Measurements from ENCODE around the gene ZFAND2B.
"Not testable (repeated sequence)": the region's sequence is repeated elsewhere in the genome, so short reads cannot be mapped to it uniquely, and the experiment has no call there.

Gene ZFAND2B

DNA sequence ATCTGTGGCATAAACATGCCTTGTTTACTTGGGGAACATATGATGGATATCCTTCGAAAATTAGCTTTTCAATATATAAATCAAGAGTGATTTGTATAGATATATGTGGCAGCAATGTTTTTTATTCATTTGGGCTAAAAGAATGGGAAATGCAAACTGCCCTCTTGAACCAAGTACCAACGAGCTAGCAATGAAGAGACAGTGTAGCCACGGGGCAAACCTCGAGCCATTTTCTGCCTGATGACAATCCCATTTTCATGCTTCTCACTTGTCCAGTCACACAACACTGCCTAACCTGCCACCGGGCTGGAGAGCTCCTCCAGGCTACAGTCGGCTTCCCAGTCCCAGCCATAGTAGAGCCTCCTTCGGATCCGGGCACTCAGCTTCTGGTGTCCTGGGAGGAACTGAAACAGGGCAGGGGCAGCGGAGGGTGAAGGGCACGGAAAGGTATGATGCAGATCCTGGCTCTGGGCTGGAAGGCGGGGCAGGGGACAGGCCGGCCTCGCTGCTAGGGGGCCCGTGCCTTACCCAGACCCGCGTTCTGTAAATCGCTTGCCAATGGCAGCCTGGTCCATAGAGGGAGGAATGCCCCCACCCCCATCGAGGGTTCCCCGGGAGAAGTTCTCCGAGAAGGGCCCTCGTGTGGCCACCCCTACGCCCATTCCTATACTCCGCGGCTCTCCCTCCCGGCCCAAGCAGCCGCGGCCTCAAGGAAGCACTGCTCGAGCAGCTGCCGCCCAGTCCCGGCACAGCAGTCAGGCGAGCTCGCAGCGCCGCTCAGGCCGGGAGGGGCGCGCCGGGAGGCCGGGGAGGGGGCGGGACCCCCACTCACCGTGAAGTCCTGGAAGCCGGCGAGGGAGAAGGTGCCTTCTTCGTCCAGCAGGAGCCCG, 30.4 kb upstream of the ZFAND2B start:
- no peak for DNase-seq

DNA sequence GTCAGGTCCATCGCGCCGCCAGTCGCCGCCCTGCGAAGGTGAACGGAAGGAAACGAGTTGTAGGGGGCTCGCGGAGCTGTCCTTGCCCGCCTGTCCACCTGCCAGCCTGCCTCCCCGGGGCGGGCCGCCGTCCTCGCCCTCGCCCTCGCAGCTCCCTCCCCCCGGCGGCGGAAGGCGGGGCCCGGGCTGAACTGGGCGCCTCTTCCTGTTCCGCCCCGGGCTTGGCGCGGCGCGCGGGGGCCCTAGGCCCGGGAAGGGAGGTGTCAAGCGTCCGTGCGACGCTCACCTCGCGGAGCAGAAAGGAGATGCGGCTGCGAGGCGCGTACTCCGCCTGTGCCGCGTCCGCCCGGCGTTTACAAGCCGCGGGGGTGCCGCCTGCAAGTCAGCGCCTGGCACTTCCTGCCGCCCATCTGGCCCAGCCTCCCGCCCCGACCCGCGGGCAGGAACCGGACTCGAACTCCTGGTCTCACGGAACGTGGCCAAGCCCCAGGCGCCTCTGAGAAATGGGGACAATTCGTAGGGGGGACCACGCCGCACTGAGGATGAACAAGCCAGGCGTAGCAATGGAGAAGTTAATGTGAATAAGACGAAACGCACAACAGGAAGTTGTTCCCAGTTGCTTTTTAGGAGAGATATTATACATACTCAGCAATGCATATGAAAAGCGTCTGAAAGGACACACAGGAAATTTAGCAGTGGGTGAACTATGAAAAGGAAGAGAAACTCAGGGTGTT, 29.6 kb upstream of the ZFAND2B start, which contains the start of gene CNPPD1:
Gene CNPPD1, minus strand, starts transcription at position 108 of the 734 bp plus-strand sequence. Its CDS starts 97 bp downstream, at position 11.
- DNase-seq, result peak; percentile 39 to 61

- peak; percentile 10 to 65 for DNase-seq
Measured at GRCh38 chr2:219177552-219178376, 28.8 kb upstream of the ZFAND2B start, which contains the start of gene RETREG2. Gene RETREG2, plus strand, starts transcription at chr2:219178275. Its CDS starts 78 bp downstream, at chr2:219178353.

GRCh38 chr2:219178377-219179175, 28.0 kb upstream of the ZFAND2B start:
- no peak for DNase-seq

DNA sequence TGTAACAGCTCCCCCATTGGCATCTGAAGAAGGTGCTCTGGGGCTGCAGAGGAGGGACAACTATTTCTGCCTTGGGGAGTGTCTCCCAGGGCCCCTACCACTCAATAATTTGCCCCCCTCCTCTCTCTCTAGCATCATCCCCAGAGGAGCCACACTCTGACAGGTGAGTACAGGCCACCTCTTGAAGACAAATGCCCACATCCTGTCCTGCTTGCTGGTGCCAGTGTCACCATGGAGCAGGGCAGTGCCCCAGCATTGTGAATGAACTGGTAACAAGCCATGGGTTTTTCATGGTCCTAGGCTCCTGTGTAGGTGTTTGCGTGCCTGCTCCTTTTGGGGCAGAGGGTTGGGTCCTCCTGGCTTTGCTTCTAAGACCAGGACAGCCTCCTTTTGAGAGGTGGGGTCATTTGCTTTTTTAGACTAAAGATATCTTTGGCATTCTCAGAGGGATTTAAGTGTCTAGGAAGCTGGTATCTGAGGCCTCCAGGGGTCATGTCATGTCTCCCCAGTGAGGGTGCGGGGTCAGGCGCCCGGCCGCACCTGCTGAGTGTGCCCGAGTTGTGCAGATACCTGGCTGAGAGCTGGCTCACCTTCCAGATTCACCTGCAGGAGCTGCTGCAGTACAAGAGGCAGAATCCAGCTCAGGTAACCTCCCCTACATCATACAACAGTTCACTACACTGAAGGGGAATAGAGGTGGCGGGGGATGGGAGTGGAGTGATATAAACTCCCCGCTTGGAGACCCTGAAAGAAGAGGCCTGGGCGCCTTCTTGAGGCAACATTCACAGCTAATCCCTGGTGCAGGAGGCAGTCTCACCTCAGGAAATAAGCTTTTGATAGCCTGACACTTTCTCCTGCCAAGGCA, 26.7 kb upstream of the ZFAND2B start:
- DNase-seq, result no peak

DNA sequence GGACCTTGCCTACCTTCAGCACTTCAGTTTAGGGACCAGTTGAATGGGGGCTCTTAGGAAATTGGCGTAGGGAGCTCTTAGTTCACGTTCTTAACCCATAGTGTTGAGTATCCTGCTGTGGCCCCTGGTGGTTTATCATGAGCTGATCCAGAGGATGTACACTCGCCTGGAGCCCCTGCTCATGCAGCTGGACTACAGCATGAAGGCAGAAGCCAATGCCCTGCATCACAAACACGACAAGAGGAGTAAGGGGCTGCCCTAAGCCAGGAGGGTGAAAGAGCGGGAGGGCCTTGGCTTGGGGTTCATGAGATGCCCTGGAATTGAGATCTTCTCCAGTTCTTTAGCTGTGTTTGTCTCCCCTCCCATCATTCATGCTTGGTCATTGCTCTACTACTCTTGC, 25.6 kb upstream of the ZFAND2B start:
- no peak for DNase-seq

DNA sequence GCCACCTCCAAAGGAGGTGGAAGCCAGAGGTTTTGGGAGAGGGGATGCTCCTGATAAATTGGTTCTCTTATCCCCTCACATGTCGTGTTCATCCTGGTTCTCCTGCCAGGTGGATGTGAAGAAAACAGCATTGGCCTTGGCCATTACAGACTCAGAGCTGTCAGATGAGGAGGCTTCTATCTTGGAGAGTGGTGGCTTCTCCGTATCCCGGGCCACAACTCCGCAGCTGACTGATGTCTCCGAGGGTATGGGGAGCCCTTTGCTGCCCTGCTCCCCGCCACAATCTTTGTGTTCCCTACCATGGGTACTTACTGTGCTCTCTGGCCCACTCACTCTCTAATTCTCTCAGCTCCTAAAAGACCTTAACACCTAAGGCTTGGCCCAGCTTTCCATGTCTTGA, 25.1 kb upstream of the ZFAND2B start:
- no peak for DNase-seq

DNA sequence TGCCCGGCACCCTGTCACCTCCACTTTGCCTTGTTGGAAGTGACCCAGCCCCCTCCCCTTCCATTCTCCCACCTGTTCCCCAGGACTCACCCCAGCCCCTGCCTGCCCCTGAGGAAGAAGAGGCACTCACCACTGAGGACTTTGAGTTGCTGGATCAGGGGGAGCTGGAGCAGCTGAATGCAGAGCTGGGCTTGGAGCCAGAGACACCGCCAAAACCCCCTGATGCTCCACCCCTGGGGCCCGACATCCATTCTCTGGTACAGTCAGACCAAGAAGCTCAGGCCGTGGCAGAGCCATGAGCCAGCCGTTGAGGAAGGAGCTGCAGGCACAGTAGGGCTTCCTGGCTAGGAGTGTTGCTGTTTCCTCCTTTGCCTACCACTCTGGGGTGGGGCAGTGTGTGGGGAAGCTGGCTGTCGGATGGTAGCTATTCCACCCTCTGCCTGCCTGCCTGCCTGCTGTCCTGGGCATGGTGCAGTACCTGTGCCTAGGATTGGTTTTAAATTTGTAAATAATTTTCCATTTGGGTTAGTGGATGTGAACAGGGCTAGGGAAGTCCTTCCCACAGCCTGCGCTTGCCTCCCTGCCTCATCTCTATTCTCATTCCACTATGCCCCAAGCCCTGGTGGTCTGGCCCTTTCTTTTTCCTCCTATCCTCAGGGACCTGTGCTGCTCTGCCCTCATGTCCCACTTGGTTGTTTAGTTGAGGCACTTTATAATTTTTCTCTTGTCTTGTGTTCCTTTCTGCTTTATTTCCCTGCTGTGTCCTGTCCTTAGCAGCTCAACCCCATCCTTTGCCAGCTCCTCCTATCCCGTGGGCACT, 24.0 kb upstream of the ZFAND2B start:
- DNase-seq, result no peak

- no peak for DNase-seq
Measured at GRCh38 chr2:219183151-219183772, 23.3 kb upstream of the ZFAND2B start.

DNA sequence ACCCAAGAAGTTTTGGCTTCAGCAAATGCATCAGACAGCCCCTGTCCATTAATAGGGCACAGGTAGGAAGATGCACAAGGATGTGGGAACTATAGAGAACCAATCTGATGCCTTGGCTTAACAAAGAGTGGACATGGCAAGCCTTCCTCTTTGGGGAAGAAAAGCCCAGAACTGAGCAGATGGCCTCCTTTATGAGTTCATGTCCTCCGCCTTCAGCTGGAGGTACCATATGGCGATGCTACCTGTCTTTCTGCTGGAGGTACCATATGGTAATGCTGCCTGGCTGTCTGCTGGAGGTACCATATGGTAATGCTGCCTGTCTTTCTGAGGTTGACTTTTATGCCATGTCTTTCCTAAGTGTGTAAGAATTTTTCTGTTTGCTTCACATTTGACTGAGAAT, 22.5 kb upstream of the ZFAND2B start:
- no peak for DNase-seq

DNA sequence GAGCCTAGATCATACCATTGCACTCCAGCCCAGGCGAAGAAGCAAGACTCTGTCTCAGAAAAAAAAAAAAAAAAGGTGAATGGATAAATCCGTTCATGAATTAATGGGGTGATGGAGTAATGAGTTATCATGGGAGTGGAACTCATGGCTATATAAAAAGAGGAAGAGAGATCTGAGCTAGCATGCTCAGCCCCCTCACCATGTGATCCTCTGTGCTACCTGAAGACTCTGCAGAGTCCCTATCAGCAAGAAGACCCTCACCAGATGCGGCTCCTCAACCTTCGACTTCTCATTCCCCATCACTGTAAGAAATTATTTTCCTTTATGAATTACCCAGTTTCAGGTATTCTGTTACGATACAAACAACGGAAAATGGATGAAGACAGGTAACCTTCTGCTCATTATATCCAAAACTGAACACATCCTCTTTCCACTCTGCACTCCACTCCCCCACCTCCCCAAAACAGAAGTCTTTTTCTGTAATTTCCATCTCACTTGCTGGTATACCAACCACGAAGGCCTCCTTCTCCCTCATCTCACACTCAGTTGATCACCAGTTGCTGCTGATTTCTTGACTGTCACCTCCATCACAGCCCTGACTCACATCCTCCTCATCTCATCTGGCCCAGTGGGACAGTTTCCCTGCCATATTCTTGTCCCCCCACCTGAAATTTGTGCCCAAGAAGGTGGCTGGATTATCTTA, 19.7 kb upstream of the ZFAND2B start:
- no peak for DNase-seq

GRCh38 chr2:219197388-219197787, 9.2 kb upstream of the ZFAND2B start:
- DNase-seq, result no peak

GRCh38 chr2:219198974-219199373, 7.6 kb upstream of the ZFAND2B start:
- DNase-seq, result no peak

GRCh38 chr2:219199470-219200211, 6.9 kb upstream of the ZFAND2B start:
- no peak for DNase-seq

- DNase-seq, result not testable (repeated sequence)
Measured at GRCh38 chr2:219200502-219201326, 5.9 kb upstream of the ZFAND2B start.

- DNase-seq, result not testable (repeated sequence)
Measured at GRCh38 chr2:219201331-219201730, 5.3 kb upstream of the ZFAND2B start.

Data from NCI-H187 (cell line).